ENCODE measurements around the gene HFE.
A peak's percentile ranks its signal among the peaks of the same experiment; 100 is the strongest.
"Not testable (repeated sequence)": the region's sequence is repeated elsewhere in the genome, so short reads cannot be mapped to it uniquely, and the experiment has no call there.

The HFE gene, protein sequence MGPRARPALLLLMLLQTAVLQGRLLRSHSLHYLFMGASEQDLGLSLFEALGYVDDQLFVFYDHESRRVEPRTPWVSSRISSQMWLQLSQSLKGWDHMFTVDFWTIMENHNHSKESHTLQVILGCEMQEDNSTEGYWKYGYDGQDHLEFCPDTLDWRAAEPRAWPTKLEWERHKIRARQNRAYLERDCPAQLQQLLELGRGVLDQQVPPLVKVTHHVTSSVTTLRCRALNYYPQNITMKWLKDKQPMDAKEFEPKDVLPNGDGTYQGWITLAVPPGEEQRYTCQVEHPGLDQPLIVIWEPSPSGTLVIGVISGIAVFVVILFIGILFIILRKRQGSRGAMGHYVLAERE
- 6.1 to 31.6 (median 14.4) reads per million in 18 experiments for total RNA-seq

DNA sequence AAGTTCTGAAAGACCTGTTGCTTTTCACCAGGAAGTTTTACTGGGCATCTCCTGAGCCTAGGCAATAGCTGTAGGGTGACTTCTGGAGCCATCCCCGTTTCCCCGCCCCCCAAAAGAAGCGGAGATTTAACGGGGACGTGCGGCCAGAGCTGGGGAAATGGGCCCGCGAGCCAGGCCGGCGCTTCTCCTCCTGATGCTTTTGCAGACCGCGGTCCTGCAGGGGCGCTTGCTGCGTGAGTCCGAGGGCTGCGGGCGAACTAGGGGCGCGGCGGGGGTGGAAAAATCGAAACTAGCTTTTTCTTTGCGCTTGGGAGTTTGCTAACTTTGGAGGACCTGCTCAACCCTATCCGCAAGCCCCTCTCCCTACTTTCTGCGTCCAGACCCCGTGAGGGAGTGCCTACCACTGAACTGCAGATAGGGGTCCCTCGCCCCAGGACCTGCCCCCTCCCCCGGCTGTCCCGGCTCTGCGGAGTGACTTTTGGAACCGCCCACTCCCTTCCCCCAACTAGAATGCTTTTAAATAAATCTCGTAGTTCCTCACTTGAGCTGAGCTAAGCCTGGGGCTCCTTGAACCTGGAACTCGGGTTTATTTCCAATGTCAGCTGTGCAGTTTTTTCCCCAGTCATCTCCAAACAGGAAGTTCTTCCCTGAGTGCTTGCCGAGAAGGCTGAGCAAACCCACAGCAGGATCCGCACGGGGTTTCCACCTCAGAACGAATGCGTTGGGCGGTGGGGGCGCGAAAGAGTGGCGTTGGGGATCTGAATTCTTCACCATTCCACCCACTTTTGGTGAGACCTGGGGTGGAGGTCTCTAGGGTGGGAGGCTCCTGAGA, at the start of gene HFE:
Gene HFE (plus strand): TSS at position 146 of the 832 bp plus-strand sequence. CDS start 12 bp downstream, at position 158.
- DNase-seq = peak; percentile 79 to 86

DNA sequence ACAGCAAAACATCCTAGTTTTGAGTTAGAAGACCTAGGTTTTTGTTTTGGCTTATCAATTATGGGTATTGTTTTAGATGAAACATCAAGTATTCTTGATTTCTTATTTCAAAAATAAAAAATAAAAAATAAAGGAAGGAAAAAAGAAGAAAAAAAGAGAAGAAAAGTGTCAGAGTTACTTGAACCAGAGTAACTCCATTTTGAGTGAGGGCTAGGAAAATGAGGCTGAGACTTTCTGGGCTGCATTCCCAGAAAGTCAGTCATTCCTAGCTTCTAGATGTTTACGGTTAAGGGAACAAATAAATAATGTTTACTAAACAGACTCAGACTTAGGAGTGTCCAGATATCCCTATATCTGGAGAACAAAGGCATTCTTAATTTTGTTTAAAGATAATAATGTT, 45.3 kb upstream of the HFE start:
- no peak for DNase-seq

DNA sequence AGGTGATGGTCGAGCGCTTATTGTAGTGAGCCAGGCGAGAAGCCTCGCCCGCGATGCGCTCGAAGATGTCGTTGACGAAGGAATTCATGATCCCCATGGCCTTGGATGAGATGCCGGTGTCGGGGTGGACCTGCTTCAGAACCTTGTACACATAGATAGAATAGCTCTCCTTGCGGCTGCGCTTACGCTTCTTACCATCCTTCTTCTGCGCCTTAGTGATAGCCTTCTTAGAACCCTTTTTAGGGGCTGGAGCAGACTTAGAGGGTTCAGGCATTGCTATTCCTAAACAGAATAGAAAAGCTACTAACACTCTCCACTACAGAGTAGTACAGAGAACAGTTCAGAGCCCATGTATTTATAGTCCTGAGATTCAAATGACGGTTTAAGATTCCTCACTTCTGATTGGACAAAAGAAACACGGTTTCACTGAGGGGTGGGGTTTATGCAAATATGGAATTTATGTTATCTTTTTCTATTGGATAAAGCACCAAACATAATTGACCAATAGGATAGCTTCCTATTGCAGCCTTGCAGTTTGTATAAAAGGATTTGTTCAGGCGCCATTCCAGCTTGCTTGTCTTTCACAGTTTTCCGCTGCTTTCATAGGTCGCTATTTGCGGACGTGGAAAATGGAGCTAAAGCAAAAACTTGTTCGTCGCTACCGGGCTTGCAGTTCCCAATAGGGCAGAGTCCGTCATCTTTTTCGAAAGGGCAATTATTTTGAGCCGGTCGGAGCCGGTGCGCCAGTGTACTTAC, 43.7 kb upstream of the HFE start:
- DNase-seq = peak; percentile 91 to 99

DNA sequence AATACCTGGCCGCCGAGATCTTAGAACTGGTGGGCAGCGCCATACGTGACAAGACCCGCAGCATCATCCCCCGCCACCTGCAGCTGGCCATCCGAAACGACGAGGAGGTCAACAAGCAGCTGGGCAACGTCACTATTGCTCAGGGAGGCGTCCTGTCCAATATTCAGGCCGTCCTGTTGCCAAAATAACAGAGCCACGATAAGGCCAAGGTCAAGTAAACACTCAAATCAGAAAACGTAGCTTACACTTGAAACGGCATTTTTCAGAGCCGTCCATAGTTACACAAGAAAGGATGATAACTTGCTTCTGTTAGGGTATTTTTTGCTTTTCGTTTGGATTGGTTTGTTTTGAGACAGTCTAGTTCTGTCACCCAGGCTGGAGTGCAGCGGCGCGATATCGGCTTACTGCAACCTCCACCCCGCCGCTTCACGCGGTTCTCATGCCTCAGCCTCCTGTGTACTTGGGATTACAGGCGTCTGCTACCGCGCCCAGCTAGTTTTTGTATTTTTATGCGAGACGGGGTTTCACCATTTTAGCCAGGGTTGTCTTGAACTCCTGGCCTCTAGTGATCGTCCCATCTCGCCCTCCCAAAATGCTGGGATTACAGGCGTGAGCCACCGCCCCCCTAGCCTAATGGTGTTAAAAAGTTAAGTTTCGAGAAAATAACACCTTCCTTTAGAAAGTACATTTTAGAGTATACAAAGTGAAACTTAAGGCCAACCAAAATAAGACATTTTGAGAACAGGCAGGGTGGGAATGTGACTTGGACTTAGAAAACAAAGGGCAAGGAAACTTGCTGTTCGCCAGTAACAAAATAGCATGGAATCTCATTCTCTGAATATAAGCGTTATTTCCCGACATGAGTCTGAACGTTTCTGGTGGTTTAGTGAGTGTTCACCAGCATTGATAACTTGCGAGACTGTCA, 42.8 kb upstream of the HFE start:
- DNase-seq = peak in 1 of 2 donors; percentile 14

DNA sequence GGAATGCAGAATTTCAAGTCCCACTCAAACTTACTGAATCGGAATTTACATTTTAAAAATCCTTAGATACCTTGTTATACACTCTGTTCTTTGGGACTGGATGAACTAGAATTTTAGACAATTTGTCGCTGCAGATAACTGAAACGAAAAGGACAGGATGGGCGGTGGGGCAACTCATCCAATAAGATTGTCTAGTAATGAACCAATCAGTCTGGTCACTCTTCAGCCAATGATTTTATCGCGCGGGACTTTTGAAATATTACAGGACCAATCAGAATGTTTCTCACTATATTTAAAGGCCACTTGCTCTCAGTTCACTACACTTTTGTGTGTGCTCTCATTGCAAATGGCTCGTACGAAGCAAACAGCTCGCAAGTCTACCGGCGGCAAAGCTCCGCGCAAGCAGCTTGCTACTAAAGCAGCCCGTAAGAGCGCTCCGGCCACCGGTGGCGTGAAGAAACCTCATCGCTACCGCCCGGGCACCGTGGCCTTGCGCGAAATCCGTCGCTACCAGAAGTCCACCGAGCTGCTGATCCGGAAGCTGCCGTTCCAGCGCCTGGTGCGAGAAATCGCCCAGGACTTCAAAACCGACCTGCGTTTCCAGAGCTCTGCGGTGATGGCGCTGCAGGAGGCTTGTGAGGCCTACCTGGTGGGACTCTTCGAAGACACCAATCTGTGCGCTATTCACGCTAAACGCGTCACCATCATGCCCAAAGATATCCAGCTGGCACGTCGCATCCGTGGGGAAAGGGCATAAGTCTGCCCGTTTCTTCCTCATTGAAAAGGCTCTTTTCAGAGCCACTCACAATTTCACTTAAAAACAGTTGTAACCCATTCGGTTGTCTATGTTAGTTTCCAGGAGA, 41.9 kb upstream of the HFE start:
- peak; percentile 87 to 96 for DNase-seq

DNA sequence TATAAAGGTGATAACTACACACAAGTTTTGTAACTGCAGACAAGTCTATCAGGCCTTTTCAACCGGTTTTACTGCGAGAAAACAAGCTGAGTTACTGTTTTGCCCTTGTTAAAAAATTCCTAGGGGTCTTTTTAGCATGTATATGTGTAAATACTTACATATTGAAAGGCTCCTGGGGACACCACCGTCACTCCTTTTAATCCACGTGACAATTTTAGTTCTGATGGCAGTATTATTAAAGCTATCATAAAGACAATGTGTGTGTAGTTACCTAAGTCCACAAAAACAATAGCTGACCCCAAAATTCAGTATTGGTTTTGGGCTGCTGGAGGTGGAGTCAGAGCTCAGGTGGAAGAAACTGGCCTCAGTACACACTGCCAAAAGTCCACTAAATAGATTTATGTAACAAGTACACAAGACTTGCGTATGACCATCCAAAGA, 41.3 kb upstream of the HFE start:
- peak in 1 of 2 donors; percentile 24 for DNase-seq

DNA sequence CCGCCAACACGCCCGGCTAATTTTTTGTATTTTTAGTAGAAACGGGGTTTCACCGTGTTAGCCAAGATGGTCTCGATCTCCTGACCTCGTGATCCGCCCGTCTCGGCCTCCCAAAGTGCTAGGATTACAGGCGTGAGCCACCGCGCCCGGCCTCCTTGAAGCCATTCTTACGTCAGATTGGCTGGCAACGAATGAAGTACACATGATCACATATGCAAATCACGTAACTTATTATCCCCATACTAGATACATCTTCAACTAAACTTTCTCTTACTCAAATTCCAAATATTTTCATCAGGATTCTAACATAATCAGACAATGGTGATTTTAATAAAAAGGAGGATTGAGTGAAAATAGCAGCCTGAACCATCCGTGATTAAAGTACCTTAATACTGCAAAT, 39.9 kb upstream of the HFE start:
- not testable (repeated sequence) for DNase-seq

DNA sequence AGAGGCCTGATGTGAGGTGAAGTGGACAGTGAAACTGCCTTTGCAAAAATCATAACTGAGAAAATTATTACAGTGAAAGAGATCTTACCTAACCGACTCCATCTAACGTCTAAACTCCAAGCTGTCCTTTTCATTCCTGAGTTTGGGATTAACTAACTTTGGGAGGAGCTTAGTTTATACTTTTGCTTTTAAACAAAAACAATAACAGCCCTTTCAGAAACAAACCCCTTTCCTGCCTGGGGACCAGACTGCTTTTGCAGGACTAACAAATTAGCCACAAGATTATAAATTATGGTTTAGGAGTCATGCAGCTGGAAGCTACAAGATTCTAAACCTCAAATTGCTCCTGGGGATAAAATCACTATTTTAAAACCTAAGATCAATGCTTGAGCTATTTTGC, 38.6 kb upstream of the HFE start:
- no peak for DNase-seq

DNA sequence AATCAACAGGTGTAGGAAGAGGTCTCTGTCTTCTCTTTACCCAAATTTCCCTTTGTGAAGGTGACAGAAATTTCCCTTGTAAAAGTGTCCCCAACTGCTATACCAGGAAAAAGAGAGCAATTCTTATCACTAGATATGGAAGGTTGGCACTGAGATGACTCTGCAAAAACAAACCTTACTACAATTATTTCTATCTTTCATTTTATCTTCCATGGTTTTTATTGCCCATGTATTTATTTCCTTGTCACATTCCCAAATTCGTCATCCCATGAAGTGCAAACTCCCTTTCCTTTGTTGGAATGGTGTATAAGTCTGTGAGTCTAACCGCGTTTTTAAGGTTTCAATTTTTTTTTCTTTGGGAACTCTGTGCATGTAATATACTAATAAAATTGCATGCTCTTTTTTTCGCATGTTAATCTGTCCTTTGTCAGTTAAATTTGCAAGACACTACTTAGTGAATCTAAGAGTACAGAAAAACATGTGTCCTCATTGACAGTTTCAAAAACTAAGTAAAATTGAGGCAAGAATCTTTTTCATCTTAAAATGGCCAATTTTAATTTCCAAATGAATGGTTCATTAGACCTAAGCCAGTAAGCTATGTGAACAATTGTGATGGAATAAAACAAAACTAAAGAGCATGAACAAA, 35.4 kb upstream of the HFE start:
- DNase-seq = no peak

DNA sequence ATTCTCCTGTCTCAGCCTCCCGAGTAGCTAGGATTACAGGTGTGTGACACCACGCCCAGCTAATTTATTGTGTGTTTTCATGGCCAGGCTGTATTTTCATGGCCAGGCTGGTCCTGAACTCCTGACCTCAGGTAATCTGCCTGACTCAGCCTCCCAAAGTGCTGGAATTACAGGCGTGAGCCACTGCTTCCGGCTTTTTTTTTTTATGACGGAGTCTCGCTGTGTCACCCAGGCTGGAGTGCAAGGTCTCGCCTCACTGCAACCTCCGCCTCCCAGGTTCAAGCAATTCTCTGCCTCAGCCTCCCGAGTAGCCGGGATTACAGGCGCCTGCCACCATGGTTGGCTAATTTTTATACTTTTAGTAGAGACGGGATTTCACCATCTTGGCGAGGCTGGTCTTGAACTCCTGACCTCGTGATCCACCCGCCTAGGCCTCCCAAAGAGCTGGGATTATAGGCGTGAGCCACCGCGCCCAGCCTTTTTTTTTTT, 34.4 kb upstream of the HFE start:
- not testable (repeated sequence) for DNase-seq

DNA sequence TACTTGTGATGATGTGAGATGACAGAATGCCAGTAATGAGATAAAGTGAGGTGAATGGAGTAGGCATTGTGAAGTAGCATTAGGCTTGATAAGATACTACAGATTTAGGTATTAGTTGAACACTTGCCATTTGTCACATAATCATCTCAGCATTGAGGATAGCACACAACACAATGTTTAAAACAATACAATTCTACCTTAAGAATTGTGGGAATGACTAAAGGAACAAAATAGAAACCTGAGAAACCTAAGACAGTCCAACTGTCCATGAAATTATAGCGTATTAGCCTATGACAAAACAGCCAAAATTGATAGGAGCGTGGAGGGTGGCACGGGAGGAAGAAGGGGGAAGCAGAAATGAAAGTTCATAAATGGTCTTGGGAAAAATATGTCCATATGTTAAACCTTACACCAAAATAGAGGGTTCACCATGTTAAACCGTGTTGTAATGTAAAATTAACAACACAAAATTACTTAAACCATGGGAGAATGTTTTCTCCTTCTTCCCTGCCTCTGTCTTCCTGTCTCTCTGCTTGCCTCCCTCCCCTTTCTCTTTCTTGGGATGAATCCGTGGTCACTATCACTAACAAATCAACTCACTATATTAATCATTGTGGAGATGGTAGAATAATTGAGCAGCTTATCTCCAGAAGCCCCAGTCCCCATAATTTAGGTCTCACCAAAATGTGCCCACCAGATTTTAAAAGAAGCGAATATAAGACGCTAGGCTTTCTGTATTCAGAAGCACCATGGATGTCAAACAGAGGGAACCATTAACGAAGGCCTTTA, 33.0 kb upstream of the HFE start:
- peak; percentile 5 to 23 for DNase-seq

DNA sequence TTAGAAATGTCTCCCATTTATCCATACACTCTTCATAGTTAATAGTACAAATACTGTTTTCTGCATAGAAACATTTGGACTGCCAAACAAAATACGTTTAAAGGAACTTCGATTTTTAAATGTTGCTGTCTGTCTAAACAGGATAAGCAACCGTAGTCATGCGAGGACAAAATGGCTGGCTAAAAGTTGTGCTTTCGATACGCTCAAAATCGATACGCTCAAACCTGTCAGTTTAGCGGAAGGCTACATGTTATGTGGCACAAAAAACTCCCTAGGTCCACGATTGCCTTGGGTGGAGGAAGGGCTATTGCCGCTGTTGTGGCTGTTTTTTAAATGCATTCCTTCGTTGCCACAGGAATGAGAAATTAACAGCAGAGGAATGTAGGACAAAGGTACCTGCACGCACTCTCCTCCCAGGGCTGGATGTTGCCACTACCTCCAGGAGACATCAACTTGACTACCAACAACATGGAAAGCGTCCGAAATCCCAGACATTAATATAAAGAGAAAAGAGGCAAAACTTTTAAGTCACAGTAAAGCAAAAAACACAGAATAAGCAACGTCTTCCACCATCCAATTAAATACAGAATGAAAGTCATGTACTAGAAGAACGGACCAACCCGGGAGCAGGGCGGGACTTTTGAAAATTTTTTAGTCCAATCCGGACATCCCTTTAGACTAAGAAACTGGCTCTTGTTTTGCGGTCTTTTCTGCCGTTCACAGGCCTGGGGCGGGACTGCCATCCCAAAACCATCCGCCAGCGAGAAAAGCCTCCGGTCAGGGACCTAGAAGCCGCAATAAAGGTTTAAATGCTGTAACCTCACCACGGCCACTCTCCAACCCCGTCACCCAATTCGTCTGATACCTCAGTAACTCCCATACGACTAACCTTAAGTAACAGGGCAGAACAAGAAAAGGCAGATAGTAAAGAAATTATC, 32.2 kb upstream of the HFE start:
- DNase-seq = peak; percentile 91 to 94

DNA sequence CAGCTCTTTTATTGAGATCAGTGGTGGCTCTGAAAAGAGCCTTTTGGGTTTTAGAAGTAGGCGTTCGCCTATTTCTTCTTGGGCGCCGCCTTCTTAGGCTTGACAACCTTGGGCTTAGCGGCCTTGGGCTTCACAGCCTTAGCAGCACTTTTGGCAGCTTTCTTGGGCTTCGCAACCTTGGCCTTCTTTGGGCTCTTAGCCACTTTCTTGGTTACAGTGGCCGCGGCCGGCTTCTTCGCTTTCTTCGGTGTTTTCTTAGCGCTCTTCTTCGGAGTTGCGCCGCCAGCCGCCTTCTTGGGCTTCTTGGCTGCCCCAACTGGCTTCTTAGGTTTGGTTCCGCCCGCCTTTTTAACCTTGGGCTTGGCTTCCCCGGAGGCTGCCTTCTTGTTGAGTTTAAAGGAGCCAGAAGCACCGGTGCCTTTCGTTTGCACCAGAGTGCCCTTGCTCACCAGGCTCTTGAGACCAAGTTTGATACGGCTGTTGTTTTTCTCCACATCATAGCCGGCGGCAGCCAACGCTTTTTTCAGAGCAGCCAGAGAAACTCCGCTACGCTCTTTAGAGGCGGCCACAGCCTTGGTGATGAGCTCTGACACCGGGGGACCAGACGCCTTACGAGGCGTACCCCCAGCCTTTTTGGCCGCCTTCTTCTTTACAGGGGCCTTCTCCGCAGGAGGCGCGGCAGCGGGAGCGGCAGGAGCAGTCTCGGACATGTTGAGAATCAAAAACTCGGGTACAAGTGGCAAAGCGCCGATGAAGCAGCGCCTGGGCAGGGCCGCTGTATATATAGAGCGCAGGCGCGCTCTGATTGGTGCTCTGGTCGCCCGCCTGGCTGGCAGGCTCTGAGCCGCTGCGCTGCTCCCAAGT, 31.3 kb upstream of the HFE start:
- DNase-seq = peak; percentile 88 to 90

DNA sequence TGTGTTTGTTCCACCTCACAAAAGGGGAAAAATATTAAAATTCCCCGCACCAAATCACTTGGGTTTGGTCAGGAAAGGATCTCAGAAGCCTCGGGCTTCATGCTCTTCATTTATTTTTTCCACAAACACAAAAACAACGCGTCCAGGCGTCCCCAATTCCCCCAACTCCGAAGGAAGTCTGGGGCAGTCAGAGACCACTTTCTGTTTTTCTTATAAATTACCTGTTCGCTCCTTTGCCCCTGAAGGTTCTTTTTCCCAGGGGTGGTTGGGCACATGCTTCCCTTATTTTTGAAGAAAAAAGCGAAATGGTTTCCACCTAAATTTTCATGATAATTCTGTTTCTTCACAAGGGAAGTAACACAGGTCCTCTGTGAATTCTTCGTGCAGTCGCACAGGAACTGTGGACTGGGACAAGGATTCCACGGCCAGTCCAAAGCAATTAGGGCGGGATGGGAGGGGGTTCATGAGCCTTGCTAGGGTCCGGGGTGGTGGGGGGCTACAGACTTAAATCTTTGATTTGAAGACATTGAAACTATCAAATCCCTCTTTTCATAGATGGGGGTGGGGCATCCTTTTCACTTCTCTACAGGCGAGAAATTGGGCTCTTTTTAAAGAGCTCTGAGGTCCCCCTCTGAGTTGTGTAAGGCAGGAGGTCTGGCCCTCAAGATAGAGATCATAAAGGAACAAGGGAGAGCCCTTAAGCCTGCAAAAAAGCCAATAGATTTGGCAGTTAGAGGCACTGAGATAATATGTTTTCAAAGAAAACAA, 30.5 kb upstream of the HFE start:
- peak; percentile 32 to 45 for DNase-seq

DNA sequence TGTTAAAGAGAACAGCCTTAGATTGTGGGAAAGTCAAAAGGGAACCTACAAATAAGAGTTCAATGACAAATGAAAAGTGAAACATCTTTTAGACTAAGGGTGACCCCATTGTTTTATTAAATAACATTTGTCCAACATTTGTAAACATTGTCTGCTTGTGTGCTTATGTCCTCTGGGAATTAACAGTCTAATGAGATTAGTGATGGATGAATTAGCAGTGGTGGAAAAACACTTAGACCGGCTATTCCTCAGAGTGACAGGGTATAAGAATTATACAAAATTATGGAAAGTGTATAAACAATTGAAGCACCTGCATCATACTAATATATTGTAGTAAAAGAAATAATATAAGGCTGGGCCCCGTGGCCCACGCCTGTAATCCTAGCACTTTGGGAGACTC, 29.3 kb upstream of the HFE start:
- DNase-seq = no peak

DNA sequence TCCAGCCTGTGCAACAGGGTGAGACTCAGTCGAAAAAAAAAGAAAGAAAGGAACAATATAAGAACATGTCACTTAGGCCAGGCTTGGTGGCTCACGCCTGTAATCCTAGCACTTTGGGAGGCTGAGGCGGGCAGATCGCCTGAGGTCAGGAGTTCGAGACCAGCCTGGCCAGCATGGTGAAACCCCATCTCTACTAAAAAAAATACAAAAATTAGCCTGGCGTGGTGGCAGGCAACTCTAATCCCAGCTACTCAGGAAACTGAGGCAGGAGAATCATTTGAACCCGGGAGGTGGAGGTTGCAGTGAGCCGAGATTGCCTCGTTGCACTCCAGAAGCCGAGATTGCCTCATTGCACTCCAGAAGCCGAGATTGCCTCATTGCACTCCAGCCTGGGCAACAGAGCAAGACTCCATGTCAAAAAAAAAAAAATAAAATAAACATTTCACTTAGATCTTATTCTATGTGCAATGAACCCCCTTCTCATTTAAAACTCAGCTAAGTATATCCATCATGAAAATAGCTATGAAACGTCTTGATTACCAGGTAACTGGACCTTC, 28.7 kb upstream of the HFE start:
- DNase-seq = not testable (repeated sequence)
